Stimulated activated CD4-positive, alpha-beta T cell treated with anti-CD3 and anti-CD28 coated beads, Interleukin-15, amount 100 ng/mL, for 1 hour (primary cell): ENCODE data around the gene LRRC74A.
A peak's percentile ranks its signal among the peaks of the same experiment; 100 is the strongest.

Experiments
- DNase-seq, 2 donors: peaks; one replicate each; pipeline ENCODE4 v3.0.0-alpha.2; 2020; ENCODE audit warnings: low read depth in 1 of 2, low spot score in 1 of 2

Gene LRRC74A

DNA sequence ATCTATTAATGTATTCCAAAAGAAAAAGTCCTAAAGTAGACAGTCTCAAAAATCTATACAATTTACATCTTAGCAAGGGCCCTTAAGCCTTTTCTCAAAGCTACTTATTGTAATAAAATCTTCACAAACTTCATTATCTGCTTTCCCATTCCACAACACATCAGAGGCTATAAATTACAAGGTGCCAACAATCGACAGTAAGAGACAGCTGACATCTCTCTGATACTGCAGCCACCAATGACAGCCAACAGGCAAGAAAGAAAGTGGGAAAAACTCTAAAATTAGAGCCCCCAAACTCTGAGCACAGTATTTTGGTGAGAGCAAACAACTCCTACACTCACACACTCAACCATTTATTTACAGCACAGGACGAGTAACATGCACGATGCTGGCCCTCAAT lies 15.7 kb upstream of the LRRC74A start:
- DNase-seq = no peak

DNA sequence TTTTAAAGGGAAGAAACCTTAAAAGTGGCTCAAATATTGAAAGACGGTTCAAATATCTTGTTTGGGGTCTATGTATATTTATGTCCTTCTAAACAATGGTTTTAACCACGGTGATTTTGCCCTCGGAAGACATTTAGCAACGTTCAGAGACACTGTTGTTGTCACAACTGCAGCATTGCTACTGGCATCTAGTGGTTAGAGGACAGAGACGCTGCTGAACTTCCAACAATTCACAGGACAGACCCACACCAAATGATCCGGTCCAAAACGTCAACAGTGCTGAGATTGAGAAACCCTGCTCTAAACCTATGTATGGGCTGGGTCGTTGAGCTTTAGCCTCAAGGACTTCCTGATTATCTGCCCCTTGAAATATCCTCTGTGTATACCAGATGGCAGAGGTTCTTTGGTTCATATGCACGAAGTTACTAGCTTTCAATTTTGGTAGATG lies 15.2 kb upstream of the LRRC74A start:
- DNase-seq = no peak

DNA sequence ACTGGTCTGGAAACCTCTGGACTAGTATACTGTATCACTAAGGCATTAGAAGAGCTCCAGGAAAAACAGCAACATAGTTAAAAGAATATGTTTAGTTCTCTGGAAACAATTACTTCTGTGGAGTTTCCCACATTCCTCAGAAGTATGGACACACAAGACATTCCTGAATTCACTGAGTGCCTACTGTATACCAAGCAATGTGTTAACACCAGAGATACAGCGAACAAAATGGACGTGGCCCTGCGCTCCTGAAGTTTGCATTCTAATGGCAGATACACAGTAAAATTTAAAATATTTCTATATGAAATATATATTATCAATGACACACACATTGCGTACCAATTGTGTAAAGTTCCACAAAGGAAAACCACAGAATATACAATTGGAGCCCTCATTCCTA lies 14.6 kb upstream of the LRRC74A start:
- no peak for DNase-seq

DNA sequence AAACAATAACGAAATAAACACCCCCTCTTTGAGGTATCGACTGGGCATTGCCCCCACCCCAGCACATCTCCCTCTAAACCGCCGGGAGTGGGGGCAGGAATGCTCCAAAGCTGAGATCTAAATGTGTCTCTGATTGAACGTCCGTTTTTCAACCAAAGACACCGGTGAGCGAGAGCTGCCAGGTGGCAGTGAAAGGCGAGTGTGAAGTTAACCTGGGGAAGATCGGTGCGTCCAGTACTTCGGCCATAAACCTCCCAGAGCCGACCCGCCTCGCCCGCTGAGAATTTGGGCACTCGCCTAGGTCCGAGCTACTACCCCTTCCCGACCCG lies 14.2 kb upstream of the LRRC74A start:
- no peak for DNase-seq

DNA sequence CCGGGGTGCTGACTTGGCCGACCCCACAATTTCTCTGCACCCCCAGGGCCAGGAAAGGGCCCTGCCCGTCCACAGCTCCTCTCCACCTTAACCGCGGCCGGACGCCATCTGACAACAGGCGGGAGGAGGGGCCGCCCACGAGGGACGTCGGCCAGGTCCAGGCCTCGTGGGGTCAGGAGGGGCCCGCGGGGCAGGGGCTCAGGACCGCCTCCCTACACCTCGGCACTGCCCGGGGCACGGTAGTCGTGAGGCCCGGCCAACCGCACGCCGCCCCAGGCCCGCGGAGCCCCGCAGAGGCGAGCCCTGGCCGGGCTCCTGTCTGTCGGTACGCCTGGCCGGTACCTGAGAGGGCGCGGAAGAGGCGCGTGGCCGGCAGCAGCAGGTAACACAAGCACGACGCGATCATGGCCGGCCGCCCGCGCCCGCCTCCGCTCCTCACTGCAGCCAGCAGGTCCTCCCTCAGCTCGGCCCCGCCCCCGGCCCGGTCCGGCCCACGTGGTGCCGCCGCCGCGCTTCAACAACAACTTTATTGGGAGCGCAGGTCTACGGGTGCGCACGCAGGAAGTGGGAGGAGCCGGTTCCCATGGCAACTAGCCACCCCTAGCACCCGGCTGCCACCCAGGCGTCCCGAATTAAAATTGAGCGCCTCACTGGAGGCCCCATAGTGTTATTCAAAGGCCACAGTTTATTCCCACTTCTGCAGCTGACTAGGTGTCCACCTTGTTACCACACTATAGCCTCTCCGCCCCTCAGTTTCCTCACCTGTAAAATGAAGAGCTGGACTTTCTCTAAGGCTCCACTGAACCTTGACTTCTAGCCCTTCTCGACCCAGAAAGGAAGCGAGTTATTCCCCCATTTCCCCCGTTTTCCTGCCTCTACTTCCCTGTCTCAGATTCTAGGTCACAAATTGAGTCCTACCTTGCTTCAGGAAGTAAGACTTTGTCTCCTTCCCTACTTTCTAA lies 13.5 kb upstream of the LRRC74A start, which contains the start of gene ANGEL1:
Gene ANGEL1 (minus strand): TSS at position 461 of the 962 bp plus-strand sequence. CDS start 55 bp downstream, at position 406.
- peak; percentile 94 to 97 for DNase-seq

DNA sequence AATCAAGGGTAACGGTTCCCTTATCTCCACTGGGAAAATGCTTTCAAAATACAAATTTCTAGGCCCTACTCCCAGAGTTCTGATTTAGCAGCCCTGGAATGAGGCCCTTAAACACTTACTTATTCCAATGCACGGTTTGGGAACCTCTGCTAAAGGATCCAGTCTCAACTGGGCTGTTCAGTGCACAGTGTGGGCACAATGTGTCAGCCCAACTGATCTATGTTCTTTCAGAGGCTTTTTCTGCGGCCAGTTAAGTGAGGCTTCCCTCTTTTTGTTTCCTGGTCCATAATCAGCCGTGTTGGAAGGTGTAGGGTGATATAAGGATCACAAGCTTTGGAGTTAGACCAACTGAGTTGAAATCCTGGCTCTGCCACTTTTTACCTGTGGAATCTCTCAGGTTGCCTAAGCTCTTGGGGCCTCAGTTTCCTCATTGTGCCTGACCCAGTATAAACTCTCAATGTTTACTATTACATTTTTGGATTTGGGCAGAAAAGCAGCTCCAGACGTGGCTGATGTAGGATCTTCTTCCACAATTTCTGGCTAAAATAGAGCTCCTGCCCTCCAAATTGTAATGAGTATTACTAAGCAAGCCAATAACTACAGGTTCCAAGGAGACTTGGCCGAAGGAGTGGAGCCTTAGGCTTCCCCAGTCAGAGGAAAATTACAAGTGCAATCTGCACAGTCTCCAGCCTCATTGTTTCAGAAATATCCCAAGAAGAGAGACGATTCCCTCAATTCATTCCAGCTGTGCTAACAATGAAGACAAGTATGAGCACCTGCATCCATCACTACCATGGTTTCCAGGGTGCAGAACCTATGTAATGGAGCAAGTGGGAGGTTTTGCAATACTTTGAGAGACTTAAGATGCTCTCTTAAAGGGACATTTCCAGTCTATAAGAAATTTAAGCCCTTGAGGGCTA lies 11.2 kb upstream of the LRRC74A start:
- no peak for DNase-seq

DNA sequence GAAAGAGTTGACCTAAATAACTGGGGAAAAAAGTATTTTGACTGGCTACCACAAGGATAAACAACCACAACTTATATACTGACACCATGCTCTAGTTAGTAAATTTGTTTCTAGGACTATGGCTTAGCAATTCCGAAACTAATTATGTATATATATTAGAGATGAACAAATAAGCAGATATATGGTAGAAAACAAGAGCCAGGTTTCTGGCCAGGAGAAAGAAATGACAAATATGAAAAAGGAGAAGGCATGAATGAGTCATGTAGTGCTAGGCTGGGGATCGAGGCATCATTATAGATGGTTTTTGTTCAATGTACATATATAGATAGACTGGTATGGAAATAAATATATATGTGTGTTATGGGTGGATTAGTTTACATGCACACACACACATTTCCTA lies 5.5 kb upstream of the LRRC74A start:
- no peak for DNase-seq

DNA sequence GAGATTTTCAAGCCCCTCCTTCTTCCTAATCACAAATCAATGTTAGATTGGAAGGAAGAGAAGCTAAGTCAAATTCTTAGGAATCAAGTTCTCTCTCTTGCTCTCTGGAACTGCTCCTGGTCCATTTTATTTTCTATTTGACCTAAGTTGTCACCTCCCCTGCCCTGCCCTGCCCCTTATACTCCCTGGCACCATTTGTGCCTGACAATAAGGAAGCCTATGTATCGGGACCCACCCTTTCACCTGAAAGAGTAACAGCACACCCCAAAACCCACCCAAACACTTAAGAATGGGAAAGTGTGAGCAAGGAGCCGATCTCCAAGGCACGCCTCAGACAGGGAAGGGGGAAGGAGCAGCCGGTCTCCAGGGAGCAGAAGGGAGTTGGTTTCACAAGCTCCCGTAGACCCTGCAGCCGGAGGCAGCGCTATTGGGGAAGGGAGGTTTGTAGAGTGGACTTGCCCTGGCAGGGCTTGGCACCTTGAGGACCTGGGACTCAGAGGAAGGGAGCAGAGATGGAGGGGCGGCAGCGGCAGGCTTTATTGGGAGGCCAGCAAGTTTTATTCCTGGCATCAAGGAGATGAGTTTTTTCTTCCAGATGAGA lies 1.6 kb downstream of the LRRC74A start:
- DNase-seq = no peak

DNA sequence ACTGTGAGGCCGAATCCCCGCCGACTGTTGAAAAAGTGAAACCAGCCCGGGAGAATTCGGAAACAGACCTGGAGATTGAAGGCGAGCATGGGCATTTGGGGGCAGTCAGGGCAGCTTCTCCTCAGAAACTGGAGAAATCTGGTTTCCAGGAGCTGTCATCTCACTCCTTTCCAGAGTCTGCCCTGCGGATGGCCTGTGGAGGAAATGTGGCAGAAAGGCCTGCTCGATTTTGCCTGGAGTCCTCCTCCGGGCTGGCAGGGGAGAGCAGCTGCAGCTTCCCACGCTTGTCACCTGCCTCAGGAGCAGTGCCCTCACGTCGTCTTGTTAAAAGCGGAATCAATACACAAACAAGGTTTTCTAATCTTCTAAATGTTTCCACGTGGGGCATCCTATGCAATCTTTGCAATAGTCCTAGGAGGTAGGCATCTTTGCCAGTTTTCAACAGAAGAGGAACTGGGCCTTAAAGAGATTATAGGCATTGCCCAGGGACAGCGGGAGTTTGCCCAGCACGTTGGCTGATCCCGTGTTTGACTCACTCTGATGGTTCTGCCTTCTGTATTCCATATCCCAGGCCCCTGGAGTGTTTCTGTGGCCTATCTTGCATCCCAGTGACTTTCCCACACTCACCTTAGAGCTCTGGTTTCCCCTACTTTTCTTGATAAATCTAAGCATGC lies 2.3 kb downstream of the LRRC74A start:
- no peak for DNase-seq

DNA sequence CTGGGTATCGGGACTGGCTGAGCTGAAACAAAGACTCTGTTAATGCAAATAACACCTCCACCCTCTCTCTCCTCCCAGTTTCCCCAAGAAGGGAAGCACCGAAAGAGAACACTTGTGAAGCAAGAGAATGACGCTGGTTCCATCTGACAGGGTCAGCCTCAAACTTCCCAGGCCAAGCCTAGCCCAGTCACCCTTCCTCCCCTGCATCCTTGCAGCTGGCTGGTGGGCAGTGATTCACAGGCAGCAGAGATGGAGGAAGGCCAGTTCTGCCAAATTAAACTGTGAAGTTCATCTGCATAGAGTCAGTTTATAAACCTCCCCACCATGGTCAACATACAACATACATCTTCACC lies 2.8 kb downstream of the LRRC74A start:
- DNase-seq = no peak

DNA sequence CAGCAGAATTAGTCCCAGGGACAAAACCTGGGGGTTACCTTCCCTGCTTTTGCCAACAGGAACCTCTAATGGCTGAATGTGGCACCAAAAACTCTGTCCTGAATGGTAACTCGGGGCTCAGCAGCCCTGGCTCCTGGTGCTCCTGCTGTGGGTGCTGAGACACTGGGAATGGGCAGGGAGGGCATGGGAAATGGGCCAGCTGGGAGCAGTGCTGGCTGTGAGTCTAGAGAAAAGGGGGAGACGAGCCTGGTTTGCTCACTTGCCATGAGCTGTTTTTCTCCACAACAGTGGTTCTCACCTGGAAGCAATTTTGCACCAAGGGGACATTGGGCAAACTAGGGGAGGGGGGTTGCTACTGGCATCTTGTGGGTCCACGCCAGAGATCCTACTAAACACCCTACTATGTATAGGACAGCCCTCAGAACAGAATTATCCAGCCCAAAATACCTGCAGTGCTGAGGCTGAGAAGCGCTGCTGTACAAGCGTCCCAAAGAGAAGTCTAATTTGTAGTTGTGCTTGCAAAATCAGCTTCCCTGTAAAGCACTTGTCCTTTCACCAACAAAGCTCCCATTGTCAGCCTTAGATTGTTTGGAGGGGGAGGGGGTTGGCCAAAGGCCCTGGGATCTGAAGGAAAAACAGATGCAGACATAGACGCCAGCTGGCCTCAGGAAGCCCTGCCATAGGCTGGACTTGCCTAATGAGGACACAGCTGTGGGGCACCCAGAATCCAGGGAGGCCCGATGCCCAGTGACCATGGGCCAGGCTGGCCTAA lies 3.6 kb downstream of the LRRC74A start:
- no peak for DNase-seq

DNA sequence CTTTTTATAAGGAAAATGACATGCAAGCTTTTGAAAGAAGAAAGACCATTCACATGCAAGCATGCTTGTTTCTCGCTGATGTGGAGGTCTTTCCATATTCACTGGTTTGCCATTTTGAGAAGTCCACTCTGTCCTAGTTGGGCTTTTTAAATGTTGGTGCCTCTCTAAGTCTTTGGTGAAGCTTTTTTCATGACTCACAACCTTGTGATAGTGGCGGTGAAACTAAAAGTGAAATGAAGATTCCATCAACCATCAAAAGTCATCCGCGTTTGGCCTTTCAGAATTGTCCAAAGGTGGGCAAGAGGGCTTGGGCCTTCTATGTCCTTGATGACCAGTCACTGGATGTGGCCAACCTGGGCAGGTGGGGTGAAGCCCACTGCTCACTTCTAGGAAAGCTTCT lies 4.3 kb downstream of the LRRC74A start:
- no peak for DNase-seq

DNA sequence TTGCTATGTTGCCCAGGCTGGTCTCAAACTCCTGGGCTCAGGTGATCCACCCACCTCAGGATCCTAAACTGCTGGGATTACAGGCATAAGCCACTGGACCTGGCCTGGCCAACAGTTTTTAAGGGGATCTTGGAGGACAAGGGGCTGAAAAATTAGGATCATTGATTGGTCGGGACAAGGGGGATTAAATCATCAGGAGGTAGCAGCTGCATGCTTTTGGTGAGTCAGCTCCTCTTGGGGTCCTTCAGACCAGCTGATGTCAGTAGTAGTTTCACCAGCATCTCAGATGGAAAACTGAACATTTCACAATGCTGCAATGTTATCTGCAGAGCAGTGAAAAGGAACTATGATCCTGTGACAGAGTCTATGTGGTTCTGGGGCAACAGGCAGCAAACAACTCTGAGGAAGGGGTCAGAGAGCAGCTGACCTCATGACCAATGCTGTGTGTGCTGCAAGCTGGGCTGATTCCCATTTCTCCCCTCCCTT lies 6.3 kb downstream of the LRRC74A start:
- DNase-seq = no peak

DNA sequence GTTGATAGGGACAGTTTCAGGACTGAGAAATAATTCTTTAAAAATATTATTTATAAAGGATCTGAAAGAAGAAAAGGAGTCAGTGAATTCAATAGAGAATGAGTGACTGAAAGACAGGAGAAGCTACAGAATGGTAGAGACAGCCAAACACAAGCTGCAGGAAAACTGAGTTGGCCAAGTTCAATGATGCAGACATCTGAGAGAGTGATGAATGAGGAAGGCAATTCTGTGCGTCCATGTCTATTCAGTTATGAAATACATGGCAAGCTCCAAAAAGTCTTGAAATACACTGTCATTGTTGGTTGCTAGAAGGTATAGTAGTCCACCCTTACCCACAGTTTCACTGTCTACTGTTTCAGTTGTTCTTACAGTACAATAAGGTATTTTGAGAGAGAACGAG lies 6.8 kb downstream of the LRRC74A start:
- DNase-seq = no peak

DNA sequence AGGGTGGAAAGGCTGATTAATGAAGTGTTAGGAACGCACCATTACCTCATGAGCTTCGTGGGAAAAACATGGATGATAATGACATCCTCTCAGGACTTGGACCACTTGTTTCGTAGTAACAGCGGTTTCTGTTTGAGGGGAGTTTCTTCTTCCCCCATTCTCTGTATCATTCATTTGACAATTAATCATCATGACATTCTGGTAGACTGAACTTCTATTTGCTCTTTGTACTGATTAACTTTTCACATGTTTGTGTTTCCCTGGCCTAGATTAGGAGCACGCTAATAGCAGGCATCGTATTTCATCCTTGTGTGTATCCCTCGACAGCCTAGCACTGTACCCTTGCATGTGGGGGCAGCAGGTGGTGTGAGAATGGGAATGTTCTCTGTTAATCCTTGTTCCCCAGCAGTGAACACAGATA lies 8.0 kb downstream of the LRRC74A start:
- no peak for DNase-seq

DNA sequence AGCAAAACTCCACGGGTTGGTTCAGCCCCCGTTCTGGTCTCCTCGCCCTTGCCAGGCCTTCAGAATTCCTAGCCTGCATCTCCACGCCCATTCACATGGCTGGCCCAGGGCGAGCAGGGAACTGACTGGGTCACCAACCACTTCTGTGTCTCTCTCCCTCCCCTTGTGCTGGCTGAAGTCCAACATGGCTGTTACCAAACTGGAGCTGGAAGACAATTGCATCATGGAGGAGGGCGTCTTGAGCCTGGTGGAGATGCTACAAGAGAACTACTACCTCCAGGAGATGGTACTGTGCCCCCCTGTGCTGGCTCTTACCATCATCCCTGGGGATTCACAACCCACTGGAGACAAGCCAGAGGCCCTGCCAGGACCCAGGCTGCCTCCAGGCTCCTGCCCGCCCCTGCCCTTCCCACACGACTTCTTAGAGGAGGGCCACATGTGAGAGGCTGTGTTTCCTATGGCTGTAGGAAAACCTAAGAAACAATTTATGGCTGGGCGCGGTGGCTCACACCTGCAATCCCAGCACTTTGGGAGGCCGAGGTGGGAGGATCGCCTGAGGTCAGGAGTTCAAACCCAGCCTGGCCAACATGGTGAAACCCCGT lies 9.9 kb downstream of the LRRC74A start:
- DNase-seq = no peak

DNA sequence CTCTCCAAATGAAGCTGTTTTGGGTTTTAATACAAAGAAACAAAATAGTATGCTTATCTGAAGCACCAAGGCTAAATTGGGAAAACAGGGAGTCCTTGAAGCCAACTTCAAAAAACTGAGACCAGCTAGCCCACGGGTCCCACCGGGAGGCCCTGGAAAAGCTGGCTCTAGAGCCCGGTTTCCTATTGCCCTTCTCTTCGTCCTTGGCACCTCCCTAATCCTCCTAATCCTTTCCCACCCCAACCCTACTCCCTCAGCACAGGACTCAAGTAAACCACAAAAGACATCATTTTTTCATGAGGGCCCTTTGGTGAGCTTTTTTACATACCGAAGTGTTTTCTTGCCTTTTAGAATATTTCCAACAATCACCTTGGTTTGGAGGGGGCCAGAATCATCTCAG lies 11.3 kb downstream of the LRRC74A start:
- no peak for DNase-seq

DNA sequence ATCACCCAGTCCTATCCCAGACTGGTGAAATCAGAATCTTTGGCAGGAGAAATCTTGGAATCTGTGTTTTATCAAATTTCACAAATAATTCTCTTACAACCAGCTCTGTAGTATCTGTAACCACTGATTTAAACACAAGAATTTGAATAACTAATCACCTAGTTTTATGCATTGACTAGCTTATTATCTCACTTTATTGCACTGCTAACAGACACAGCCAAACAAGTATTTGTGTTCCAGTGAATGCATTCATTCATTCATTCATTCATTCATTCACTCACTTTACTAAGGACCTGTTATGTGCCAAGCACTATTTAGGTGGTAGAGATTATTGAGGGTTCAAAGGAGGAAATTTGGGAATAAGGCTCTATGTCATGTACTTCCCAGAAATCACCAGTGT lies 16.2 kb downstream of the LRRC74A start:
- no peak for DNase-seq

DNA sequence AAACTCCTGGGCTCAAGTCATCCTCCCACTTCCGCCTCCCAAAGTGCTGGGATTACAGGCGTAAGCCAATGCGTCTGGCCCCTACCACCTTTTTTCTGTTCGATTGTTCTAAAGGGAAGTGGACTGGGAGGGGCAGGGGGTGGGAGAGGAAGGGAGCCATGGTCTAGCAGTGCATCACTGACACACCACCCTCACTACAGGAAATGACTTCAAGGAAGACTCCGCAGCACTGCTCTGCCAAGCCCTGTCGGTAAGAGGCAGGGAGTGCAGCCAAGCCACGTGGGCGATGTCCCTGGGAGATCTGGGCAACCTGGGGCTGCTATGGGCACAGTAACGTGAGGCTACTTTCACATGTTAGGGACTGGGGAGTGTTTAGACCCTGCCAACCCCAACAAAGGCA lies 18.0 kb downstream of the LRRC74A start:
- peak; percentile 15 to 32 for DNase-seq
